Measurements from ENCODE around the gene ART4. TPM values are rescaled to one million over a fixed set of nuclear protein-coding genes. Genes with fewer than 3 reads are reported as not detected.

Gene ART4
- total RNA-seq, 2 experiments from 2014 or later, result not detected

GRCh38 chr12:14825256-14825655, 18.1 kb downstream of the ART4 start:
- ChIA-PET CTCF (interaction anchor here (0.7 to 1.2 kb wide), 2 partner anchors 16 to 55 kb away, joined by 3 to 4 read pairs; no protein-coding TSS in a partner anchor), POLR2A (interaction anchor here (0.9 kb wide), 1 partner anchor 11 kb away, joined by 4 read pairs; no protein-coding TSS in a partner anchor)
- H3K4me3 Mint-ChIP-seq, result no peak overlapping the region
- H3K27ac ChIP-seq (ENCODE audit: low read depth in 1 of 2, low read length in 2 of 2), result no peak overlapping the region
- DNase-seq, result no peak
- no peaks in the 10 kb centered on the region for H3K4me1 ChIP-seq (ENCODE audit: insufficient read depth, low read length)
- TF ChIP-seq, protein P1, sequence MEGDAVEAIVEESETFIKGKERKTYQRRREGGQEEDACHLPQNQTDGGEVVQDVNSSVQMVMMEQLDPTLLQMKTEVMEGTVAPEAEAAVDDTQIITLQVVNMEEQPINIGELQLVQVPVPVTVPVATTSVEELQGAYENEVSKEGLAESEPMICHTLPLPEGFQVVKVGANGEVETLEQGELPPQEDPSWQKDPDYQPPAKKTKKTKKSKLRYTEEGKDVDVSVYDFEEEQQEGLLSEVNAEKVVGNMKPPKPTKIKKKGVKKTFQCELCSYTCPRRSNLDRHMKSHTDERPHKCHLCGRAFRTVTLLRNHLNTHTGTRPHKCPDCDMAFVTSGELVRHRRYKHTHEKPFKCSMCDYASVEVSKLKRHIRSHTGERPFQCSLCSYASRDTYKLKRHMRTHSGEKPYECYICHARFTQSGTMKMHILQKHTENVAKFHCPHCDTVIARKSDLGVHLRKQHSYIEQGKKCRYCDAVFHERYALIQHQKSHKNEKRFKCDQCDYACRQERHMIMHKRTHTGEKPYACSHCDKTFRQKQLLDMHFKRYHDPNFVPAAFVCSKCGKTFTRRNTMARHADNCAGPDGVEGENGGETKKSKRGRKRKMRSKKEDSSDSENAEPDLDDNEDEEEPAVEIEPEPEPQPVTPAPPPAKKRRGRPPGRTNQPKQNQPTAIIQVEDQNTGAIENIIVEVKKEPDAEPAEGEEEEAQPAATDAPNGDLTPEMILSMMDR (IDR thresholded peaks at IDR 0.05), result no peak
- H3K36me3 Mint-ChIP-seq (ENCODE audit: low read depth), result no peaks in the 10 kb centered on the region
- H3K9me3 Mint-ChIP-seq, result no peaks in the 10 kb centered on the region
- peaks cover 5% of the 10 kb centered on the region for H3K27me3 Mint-ChIP-seq
- H3K27me3 ChIP-seq (ENCODE audit: control insufficient read depth in 1 of 2, insufficient read depth in 2 of 2, low read length in 2 of 2), result no peaks in the 10 kb centered on the region
- H3K9me3 ChIP-seq (ENCODE audit: control insufficient read depth in 1 of 2, insufficient read depth in 1 of 2, low read length in 2 of 2), result no peaks in the 10 kb centered on the region
- no peak overlapping the region for H3K4me3 ChIP-seq (ENCODE audit: low read length)
- ATAC-seq (ENCODE audit: poor library complexity), result no peak
- no peak overlapping the region for H3K27ac Mint-ChIP-seq
- no peaks in the 10 kb centered on the region for H3K36me3 ChIP-seq (ENCODE audit: insufficient read depth, low read length)
- H3K4me1 Mint-ChIP-seq (ENCODE audit: low read depth), result no peaks in the 10 kb centered on the region
- intact Hi-C loops (cut with DNase I, micrococcal nuclease), result no loop called here

DNA sequence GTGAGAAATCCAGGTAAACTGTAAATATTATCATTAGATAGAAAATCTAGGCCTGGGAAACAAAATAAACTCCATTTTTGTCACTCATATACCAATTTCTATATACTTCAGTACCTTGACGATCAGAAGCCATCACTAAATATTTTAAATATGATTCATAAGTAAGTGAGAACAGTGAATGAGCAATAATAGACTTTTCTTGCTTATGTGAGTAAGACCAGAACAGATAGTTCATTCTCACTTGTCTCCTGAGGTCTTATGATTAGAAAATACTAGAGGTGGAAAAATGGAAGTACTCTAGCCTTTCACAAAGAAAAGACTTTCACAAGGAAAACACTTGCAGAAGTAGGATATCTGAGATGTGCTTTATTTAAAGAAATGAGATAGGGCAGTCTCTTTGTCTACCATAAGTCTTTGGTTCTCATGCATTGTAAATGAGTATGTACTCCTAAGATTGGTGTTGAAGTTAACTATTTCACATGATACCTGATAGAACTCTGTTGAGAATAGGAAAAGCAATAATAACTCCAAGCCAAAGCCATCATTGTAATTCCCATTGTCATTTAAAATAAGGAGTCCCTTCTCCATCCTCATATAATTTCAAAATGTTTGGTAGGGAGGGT, 19.2 kb downstream of the ART4 start:
- Histone ChIP-seq H3K4me3 (ENCODE audit: low read length) (no peak overlapping the region), H3K27ac (ENCODE audit: low read depth in 1 of 2, low read length in 2 of 2) (no peak overlapping the region), H3K9me3 (ENCODE audit: control insufficient read depth in 1 of 2, insufficient read depth in 1 of 2, low read length in 2 of 2) (no peaks in the 10 kb centered on the region), H3K27me3 (ENCODE audit: control insufficient read depth in 1 of 2, insufficient read depth in 2 of 2, low read length in 2 of 2) (no peaks in the 10 kb centered on the region), H3K4me1 (ENCODE audit: insufficient read depth, low read length) (no peaks in the 10 kb centered on the region), H3K36me3 (ENCODE audit: insufficient read depth, low read length) (no peaks in the 10 kb centered on the region)
- no peaks in the 10 kb centered on the region for H3K9me3 Mint-ChIP-seq
- ChIA-PET POLR2A (no interaction called here), CTCF (interaction anchor here (0.7 kb wide), 1 partner anchor 11 kb away, joined by 3 read pairs; no protein-coding TSS in a partner anchor)
- DNase-seq (no peak), ATAC-seq (ENCODE audit: poor library complexity) (no peak)
- no peak overlapping the region for H3K27ac Mint-ChIP-seq
- peaks cover 5% of the 10 kb centered on the region for H3K27me3 Mint-ChIP-seq
- TF ChIP-seq, protein P1 (IDR thresholded peaks at IDR 0.05), result no peak
- no peak overlapping the region for H3K4me3 Mint-ChIP-seq
- intact Hi-C loops (cut with DNase I, micrococcal nuclease), result no loop called here
- H3K36me3 Mint-ChIP-seq (ENCODE audit: low read depth), result no peaks in the 10 kb centered on the region
- H3K4me1 Mint-ChIP-seq (ENCODE audit: low read depth), result no peaks in the 10 kb centered on the region

DNA sequence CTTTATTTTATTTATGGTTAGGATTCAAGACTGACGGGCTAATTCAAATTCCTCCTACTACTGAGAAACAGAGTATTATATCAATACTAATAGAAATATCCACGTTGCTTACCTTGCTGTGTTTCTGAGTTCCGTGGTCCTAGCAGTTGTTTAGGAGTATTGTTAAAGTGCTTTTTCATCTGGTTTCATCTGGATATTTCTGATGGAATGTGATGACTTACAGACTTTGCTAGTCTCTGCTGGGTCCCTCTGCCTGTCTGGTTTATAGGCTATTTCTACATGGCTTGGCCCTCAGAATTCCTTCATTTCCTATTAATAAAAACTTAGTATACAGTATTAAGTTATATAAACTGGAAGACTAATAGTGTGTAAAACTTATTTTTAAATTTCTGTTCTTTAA, 29.3 kb downstream of the ART4 start, which contains the start of gene SMCO3:
Gene SMCO3, minus strand, starts transcription at position 169 of the 400 bp plus-strand sequence. CDS start 7,502 bp downstream, outside the sequence.
- H3K27me3 Mint-ChIP-seq, result peaks cover 6% of the 10 kb centered on the region
- ChIA-PET POLR2A (interaction anchor here (1.3 kb wide), 1 partner anchor 11 kb away, joined by 4 read pairs; no protein-coding TSS in a partner anchor), CTCF (interaction anchor here (0.8 kb wide), 1 partner anchor 11 kb away, joined by 3 read pairs; the partner anchor contains the start of genes C12orf60 and WBP11)
- TF ChIP-seq, protein P1 (IDR thresholded peaks at IDR 0.05), result no peak
- Histone ChIP-seq H3K27ac (ENCODE audit: low read depth in 1 of 2, low read length in 2 of 2) (no peak within 1 kb of the TSS), H3K36me3 (ENCODE audit: insufficient read depth, low read length) (no peaks in the 10 kb centered on the region), H3K9me3 (ENCODE audit: control insufficient read depth in 1 of 2, insufficient read depth in 1 of 2, low read length in 2 of 2) (peaks cover 0 to 3% of the 10 kb centered on the region in 2 experiments), H3K4me3 (ENCODE audit: low read length) (no peak within 1 kb of the TSS), H3K27me3 (ENCODE audit: control insufficient read depth in 1 of 2, insufficient read depth in 2 of 2, low read length in 2 of 2) (no peaks in the 10 kb centered on the region), H3K4me1 (ENCODE audit: insufficient read depth, low read length) (no peaks in the 10 kb centered on the region)
- no peak within 1 kb of the TSS for H3K4me3 Mint-ChIP-seq
- intact Hi-C loops (cut with DNase I, micrococcal nuclease), result no loop called here
- no peak for DNase-seq
- peaks cover 16% of the 10 kb centered on the region for H3K4me1 Mint-ChIP-seq (ENCODE audit: low read depth)
- no peaks in the 10 kb centered on the region for H3K9me3 Mint-ChIP-seq
- H3K27ac Mint-ChIP-seq, result no peak within 1 kb of the TSS
- no peaks in the 10 kb centered on the region for H3K36me3 Mint-ChIP-seq (ENCODE audit: low read depth)
- no peak for ATAC-seq (ENCODE audit: poor library complexity)
